H1 (cell line): Measurements from ENCODE around the gene DOCK1. TPM values are rescaled to one million over a fixed set of nuclear protein-coding genes. Genes with fewer than 3 reads are reported as not detected.
A peak's percentile ranks its signal among the peaks of the same experiment; 100 is the strongest.

Experiments used
- CTCF ChIA-PET: fragments of 300-600 bp; sonication (Branson Sonifier 250); formaldehyde crosslinking; loops from one replicate; lab custom pipeline; 2021; ENCODE audit not compliant: partially characterized antibody; lab: Charles Lee
- POLR2A ChIA-PET: fragments of 300-600 bp; sonication (Branson Sonifier 250); formaldehyde crosslinking; loops from one replicate; lab custom pipeline; 2021; ENCODE audit warnings: inconsistent platforms; ENCODE audit not compliant: partially characterized antibody; lab: Charles Lee
- DNase-seq, 2 experiments: peaks; one replicate each; pipeline versions ENCODE4 v3.0.0 to v3.0.0-alpha.2; 2010 to 2022; ENCODE audit warnings: low spot score in 2 of 2, low read depth in 1 of 2, mixed read lengths in 1 of 2
- FAIRE-seq: peaks from 2 replicates; lab custom pipeline; 2011; peaks lifted over from hg19 to GRCh38; lab: Jason Lieb, UNC
- H2AFZ ChIP-seq: 2 replicates; pipeline ENCODE4 v1.8.1; 2012; ENCODE audit warnings: low read length, inconsistent platforms
- H2AK5ac ChIP-seq: 2 replicates; pipeline ENCODE4 v1.6.1; 2013; ENCODE audit warnings: low read depth, low read length
- H2BK120ac ChIP-seq: replicated peaks from 2 replicates; pipeline ENCODE3; 2013; ENCODE audit warnings: low read depth, low read length, inconsistent platforms
- H2BK12ac ChIP-seq: 2 replicates; pipeline ENCODE4 v1.6.1; 2013; ENCODE audit warnings: low read depth, low read length
- H2BK15ac ChIP-seq: 2 replicates; pipeline ENCODE4 v1.6.1; 2013; ENCODE audit warnings: low read length
- H2BK20ac ChIP-seq: 2 replicates; pipeline ENCODE4 v1.6.1; 2013; ENCODE audit warnings: low read length
- H2BK5ac ChIP-seq: 2 replicates; pipeline ENCODE4 v1.6.1; 2013; ENCODE audit warnings: low read depth, low read length
- H3K14ac ChIP-seq: 2 replicates; pipeline ENCODE4 v1.6.1; 2013; ENCODE audit warnings: inconsistent platforms; ENCODE audit not compliant: insufficient read length
- H3K18ac ChIP-seq: 2 replicates; pipeline ENCODE4 v1.6.1; 2013; ENCODE audit warnings: low read length; ENCODE audit errors: extremely low read depth
- H3K23ac ChIP-seq: 2 replicates; pipeline ENCODE4 v1.6.1; 2013; ENCODE audit warnings: inconsistent platforms; ENCODE audit not compliant: insufficient read length
- H3K23me2 ChIP-seq: 2 replicates; pipeline ENCODE4 v1.6.1; 2013; ENCODE audit warnings: low read depth, low read length
- H3K27ac ChIP-seq: 2 replicates; pipeline ENCODE4 v1.6.1; 2011; ENCODE audit warnings: low read depth, low read length, inconsistent platforms
- H3K27me3 ChIP-seq, 4 experiments: replicated peaks in 1 of 4; 1 replicate in 1 of 4; 2 replicates in 3 of 4; pipeline versions ENCODE4 v1.6.1 to v1.8.1; 2011 to 2013; ENCODE audit warnings: low read length in 3 of 4, mild to moderate bottlenecking in 3 of 4, inconsistent platforms in 2 of 4, mixed read lengths in 2 of 4, moderate library complexity in 1 of 4; ENCODE audit not compliant: control insufficient read depth in 3 of 4, insufficient read depth in 3 of 4; ENCODE audit errors: extremely low read depth in 1 of 4
- H3K36me3 ChIP-seq, 4 experiments: 2 replicates each; pipeline versions ENCODE4 v1.6.1 to v1.8.1; 2011 to 2013; ENCODE audit warnings: mild to moderate bottlenecking in 4 of 4, low read length in 3 of 4, moderate library complexity in 2 of 4, control low read depth in 1 of 4, inconsistent platforms in 1 of 4; ENCODE audit not compliant: insufficient read depth in 4 of 4, control insufficient read depth in 2 of 4
- H3K4ac ChIP-seq: replicated peaks from 2 replicates; pipeline ENCODE3; 2013; ENCODE audit warnings: low read length, low read depth, mixed read lengths, inconsistent platforms; ENCODE audit not compliant: insufficient read length
- H3K4me1 ChIP-seq, 4 experiments: replicated peaks in 1 of 4; 1 replicate in 1 of 4; 2 replicates in 3 of 4; pipeline versions ENCODE4 v1.6.1 to v1.8.1; 2011 to 2013; ENCODE audit warnings: low read length in 3 of 4, inconsistent platforms in 2 of 4, mixed read lengths in 1 of 4; ENCODE audit not compliant: insufficient read depth in 4 of 4, control insufficient read depth in 3 of 4
- H3K4me2 ChIP-seq, 2 experiments: 2 replicates each; pipeline versions ENCODE4 v1.6.1 to v1.8.1; 2011 to 2013; ENCODE audit warnings: low read depth in 2 of 2, low read length in 2 of 2, control low read depth in 1 of 2, inconsistent platforms in 1 of 2, mild to moderate bottlenecking in 1 of 2; ENCODE audit not compliant: insufficient read depth in 1 of 2
- H3K4me3 ChIP-seq, 4 experiments: fragments of 200-600, 300-600 bp in 1 of 4; sonication (generic), shearing (Covaris generic), sonication (Bioruptor Twin) in 1 of 4; 2 replicates each; pipeline versions ENCODE4 v1.5.1 to v1.8.1; 2011 to 2016; ENCODE audit warnings: low read length in 4 of 4, low read depth in 3 of 4, control low read depth in 2 of 4, inconsistent platforms in 2 of 4, mild to moderate bottlenecking in 2 of 4, mixed read lengths in 1 of 4, moderate library complexity in 1 of 4; ENCODE audit not compliant: insufficient read depth in 2 of 4; ENCODE audit errors: extremely low read depth in 1 of 4
- H3K56ac ChIP-seq: replicated peaks from 2 replicates; pipeline ENCODE3; 2013; ENCODE audit warnings: low read depth, mild to moderate bottlenecking, mixed read lengths, low read length, inconsistent platforms; ENCODE audit not compliant: insufficient read length
- H3K79me1 ChIP-seq: 2 replicates; pipeline ENCODE4 v1.6.1; 2013; ENCODE audit warnings: low read depth, low read length, control low read depth
- H3K79me2 ChIP-seq, 2 experiments: 2 replicates each; pipeline versions ENCODE4 v1.6.1 to v1.8.1; 2012 to 2013; ENCODE audit warnings: low read length in 2 of 2, mild to moderate bottlenecking in 2 of 2, inconsistent platforms in 1 of 2; ENCODE audit not compliant: insufficient read depth in 2 of 2, control insufficient read depth in 1 of 2
- H3K9ac ChIP-seq, 4 experiments: replicated peaks in 1 of 4; 1 replicate in 1 of 4; 2 replicates in 3 of 4; pipeline versions ENCODE4 v1.6.1 to v1.8.1; 2011 to 2013; ENCODE audit warnings: low read depth in 3 of 4, low read length in 3 of 4, control low read depth in 2 of 4, mild to moderate bottlenecking in 2 of 4, moderate library complexity in 2 of 4, inconsistent platforms in 1 of 4; ENCODE audit errors: extremely low read depth in 1 of 4
- H3K9me3 ChIP-seq, 2 experiments: 2 replicates each; pipeline versions ENCODE4 v1.6.1 to v1.8.1; 2012 to 2013; ENCODE audit warnings: mild to moderate bottlenecking in 2 of 2, moderate library complexity in 2 of 2, control low read depth in 1 of 2, inconsistent platforms in 1 of 2, low read depth in 1 of 2, low read length in 1 of 2, mixed read lengths in 1 of 2; ENCODE audit not compliant: insufficient read depth in 2 of 2
- H4K20me1 ChIP-seq, 2 experiments: replicated peaks in 1 of 2; 2 replicates each; pipeline versions ENCODE3 to v1.8.1; 2011 to 2013; ENCODE audit warnings: inconsistent platforms in 2 of 2, low read length in 2 of 2, mild to moderate bottlenecking in 1 of 2; ENCODE audit not compliant: insufficient read depth in 2 of 2, control insufficient read depth in 1 of 2
- H4K5ac ChIP-seq: 2 replicates; pipeline ENCODE4 v1.6.1; 2013; ENCODE audit warnings: low read length, low read depth, mixed read lengths, inconsistent platforms; ENCODE audit not compliant: insufficient read length
- H4K8ac ChIP-seq: 2 replicates; pipeline ENCODE4 v1.8.0; 2013; ENCODE audit warnings: mild to moderate bottlenecking, moderate library complexity, low read length, inconsistent platforms; ENCODE audit not compliant: insufficient read depth; ENCODE audit errors: extremely low read depth
- H4K91ac ChIP-seq: replicated peaks from 2 replicates; pipeline ENCODE3; 2013; ENCODE audit warnings: low read length, mixed read lengths, inconsistent platforms; ENCODE audit not compliant: insufficient read length
- ASH2L ChIP-seq: fragments of 200-600, 300-600 bp; sonication (generic); IDR thresholded peaks from one replicate; pipeline ENCODE4 v1.7.1; 2017; ENCODE audit warnings: low read length
- RFX5 ChIP-seq: IDR thresholded peaks from 2 replicates; pipeline ENCODE4 v1.6.1; 2011; ENCODE audit warnings: low read depth, low read length, improper control_type of control experiment, borderline replicate concordance
- RNF2 ChIP-seq: fragments of 200-900, 300-1000 bp; sonication (generic); IDR thresholded peaks from 2 replicates; pipeline ENCODE4 v1.7.1; 2016; ENCODE audit warnings: borderline replicate concordance, low read depth, mild to moderate bottlenecking, antibody characterized with exemption, low read length; ENCODE audit not compliant: poor library complexity, severe bottlenecking; ENCODE audit errors: missing control alignments
- TEAD4 ChIP-seq: IDR thresholded peaks from 2 replicates; pipeline ENCODE4 v1.6.1; 2012; ENCODE audit warnings: low read depth, low read length, inconsistent platforms, mixed read lengths
- WGBS, 2 experiments: shearing (Covaris generic) in 1 of 2; methylation state at CpG; one replicate each; pipeline versions ENCODE4 v1.1.6 to v1.1.7; 2013 to 2015; ENCODE audit warnings: low lambda C conversion rate in 2 of 2, mixed read lengths in 2 of 2, inconsistent platforms in 1 of 2, low coverage in 1 of 2, missing lambda C conversion rate in 1 of 2; ENCODE audit not compliant: insufficient replicate concordance in 2 of 2, insufficient coverage in 1 of 2, insufficient read length in 1 of 2; ENCODE audit errors: extremely low coverage in 1 of 2, missing lambda C conversion rate in 1 of 2; 5-methylcytosine and 5-hydroxymethylcytosine counted together
- long read RNA-seq, 2 experiments: library from RNA in 1 of 2; library from capped mRNA in 1 of 2; stranded (forward); transcript quantifications; one replicate each; pipeline ENCODE4 v2.0.0, GENCODE V29; 2021; ENCODE audit warnings: inconsistent platforms in 1 of 2
- polyA minus RNA-seq, 3 experiments: library from RNA; depleted of rRNA, polyadenylated mRNA; stranded (reverse); fragments of >200 nt; gene quantifications; 1 replicate in 2 of 3; 2 replicates in 1 of 3; pipeline ENCODE4 v1.2.3, GENCODE V29; 2011
- polyA plus RNA-seq, 7 experiments: library from polyadenylated mRNA; depleted of rRNA in 3 of 7; stranded (reverse) in 5 of 7; unstranded in 2 of 7; fragments of >200 nt in 5 of 7; fragments of 200-250 nt in 2 of 7; gene quantifications; 1 replicate in 5 of 7; 2 replicates in 1 of 7; 4 replicates in 1 of 7; pipeline versions ENCODE4 v1.2.1 to v1.2.3, GENCODE V29; 2011 to 2013; ENCODE audit warnings: missing spikeins in 2 of 7, mixed read lengths in 2 of 7
- total RNA-seq: library from RNA; stranded (reverse); fragmentation: NEBNext Ultra II Directional; extraction: Animal tissue kit (Norgen Biotek cat#: 25700); gene quantifications from 2 replicates; pipeline ENCODE4 v1.2.1, GENCODE V29; 2021

DOCK1 gene
- total RNA-seq (53.0 and 54.4 TPM in 2 replicates), polyA plus RNA-seq (2011; rRNA removed) (11.6 and 13.2 TPM in 2 replicates), polyA minus RNA-seq (2011; rRNA and poly(A)+ RNA removed) (68.4 and 69.6 TPM in 2 replicates)
- polyA plus RNA-seq (2011; cell fraction: cytosol; rRNA removed), result 15.4 TPM
- 19.9 TPM for polyA plus RNA-seq (2011; cell fraction: nucleus; rRNA removed)
- 25.4 to 28.3 TPM (median 27.3 TPM) in 4 replicates for polyA plus RNA-seq (2012, experiment 1 of 2)
- 1.4 TPM for polyA plus RNA-seq (2012, experiment 2 of 2)
- 17.8 TPM for polyA plus RNA-seq (2013, experiment 1 of 2)
- polyA plus RNA-seq (2013, experiment 2 of 2), result 17.9 TPM
- 32.3 TPM for polyA minus RNA-seq (2011; cell fraction: cytosol; rRNA and poly(A)+ RNA removed)
- 160 TPM for polyA minus RNA-seq (2011; cell fraction: nucleus; rRNA and poly(A)+ RNA removed)
- long read RNA-seq, experiment 1, partial matches to known transcripts, result 12 of 32 reads
- long read RNA-seq, experiment 1, other reads (novel, unspliced or antisense), result 20 of 32 reads
- long read RNA-seq, experiment 2, partial matches to known transcripts, result 3 of 9 reads
- long read RNA-seq, experiment 2, other reads (novel, unspliced or antisense), result 6 of 9 reads

DNA sequence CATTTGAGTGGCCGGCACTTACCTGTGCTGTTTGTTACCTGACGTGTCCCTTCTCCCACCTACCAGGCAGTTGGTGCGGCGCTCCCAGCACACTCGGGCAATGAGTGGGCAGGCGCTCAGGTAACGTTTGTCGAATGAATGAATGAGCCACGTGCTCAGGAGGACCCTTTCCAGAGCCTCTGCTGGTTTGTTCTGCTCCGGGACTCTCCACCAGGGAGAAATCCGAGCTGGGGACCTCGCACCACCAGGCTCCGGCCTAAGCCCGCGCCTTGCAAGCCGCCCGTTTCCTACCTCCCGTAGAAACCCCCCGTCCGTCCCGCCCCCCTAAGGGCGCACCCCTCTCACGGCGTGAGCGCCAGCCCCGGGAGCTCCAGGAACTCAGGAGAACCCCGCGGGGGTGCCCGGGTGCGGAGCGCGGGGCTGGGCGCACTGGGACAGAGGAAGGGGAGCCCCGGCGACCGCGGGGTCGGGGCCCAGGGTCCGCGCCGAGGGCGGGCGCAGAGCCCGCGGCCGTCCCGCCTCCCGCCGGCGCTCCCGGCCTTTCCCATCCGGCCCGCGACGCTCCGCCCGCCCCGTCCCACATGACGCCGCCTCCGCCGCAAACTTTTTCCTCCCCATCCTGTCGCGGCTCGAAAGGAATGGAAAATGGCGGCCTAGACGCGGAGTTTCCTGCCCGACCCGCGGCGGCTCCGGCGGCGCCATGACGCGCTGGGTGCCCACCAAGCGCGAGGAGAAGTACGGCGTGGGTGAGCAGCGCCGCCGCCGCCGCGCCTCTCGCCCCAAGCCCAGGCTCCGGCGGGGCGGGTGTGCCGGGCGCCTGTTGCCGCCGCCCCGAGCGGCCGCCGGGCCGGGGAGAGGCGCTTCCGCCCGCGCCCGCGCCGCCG is at the start of gene DOCK1:
TSS of gene DOCK1 (plus strand) at position 611 of the 884 bp plus-strand sequence. CDS start at position 701, 90 bp downstream.
- Histone ChIP-seq H4K5ac (peak within 1 kb of the TSS; percentile 24), H3K4ac (peak within 1 kb of the TSS; percentile 6), H3K23me2 (peaks cover 12% of the 10 kb centered on the region; the same call in 1 of the 2 replicates), H3K27me3 (no peaks in the 10 kb centered on the region), H3K56ac (peak within 1 kb of the TSS; percentile 48), H3K79me2 (peaks cover 6 to 44% of the 10 kb centered on the region in 2 experiments), H2BK15ac (peak within 1 kb of the TSS; percentile 88; the same call in 1 of the 2 replicates), H2BK120ac (no peak within 1 kb of the TSS), H3K27ac (peak within 1 kb of the TSS; percentile 78; the same call in 1 of the 2 replicates), H3K36me3 (peaks cover 0 to 30% (median 6%) of the 10 kb centered on the region in 4 experiments; a peak in 5 of 8 replicates), H2BK12ac (peak within 1 kb of the TSS; percentile 55; the same call in 1 of the 2 replicates), H3K23ac (no peak within 1 kb of the TSS), H4K8ac (peak within 1 kb of the TSS; percentile 91), H2AFZ (peak within 1 kb of the TSS; percentile 20; the same call in 1 of the 2 replicates), H4K91ac (peak within 1 kb of the TSS; percentile 91), H3K4me1 (peaks cover 0 to 21% (median 14%) of the 10 kb centered on the region in 4 experiments; a peak in 5 of 7 replicates), H2BK5ac (peak within 1 kb of the TSS; percentile 66), H4K20me1 (peaks cover 11 to 15% of the 10 kb centered on the region in 2 experiments), H3K18ac (peak within 1 kb of the TSS; percentile 60), H2BK20ac (no peak within 1 kb of the TSS), H3K79me1 (peaks cover 22% of the 10 kb centered on the region), H2AK5ac (no peak within 1 kb of the TSS), H3K4me2 (peak within 1 kb of the TSS; percentile 75 to 96), H3K4me3 (peak within 1 kb of the TSS; percentile 62 to 91 (median 74)), H3K14ac (no peak within 1 kb of the TSS), H3K9me3 (peaks cover 2 to 3% of the 10 kb centered on the region in 2 experiments; a peak in 1 of 4 replicates), H3K9ac (peak within 1 kb of the TSS; percentile 62 to 84 (median 72))
- ChIA-PET CTCF (interaction anchor here (0.6 kb wide), 1 partner anchor 26 kb away, joined by 3 read pairs; no protein-coding TSS in a partner anchor), POLR2A (interaction anchor here (0.6 to 1.6 kb wide), 6 partner anchors 10 to 53 kb away, joined by 3 to 6 read pairs (median 3); no protein-coding TSS in a partner anchor)
- 3% methylated on average over 23 of the region's 108 CpGs; no CpG with 5 or more reads in 1 of the 2 experiments for WGBS, 2 experiments
- FAIRE-seq (no peak), DNase-seq (peak in 1 of 2 experiments; percentile 78)
- no peak for TF ChIP-seq TEAD4
- peak; percentile 26 for TF ChIP-seq ASH2L
- TF ChIP-seq RNF2, result no peak
- TF ChIP-seq RFX5, result no peak
